Astrocyte of the cerebellum (primary cell): ENCODE measurements around the gene SHROOM4.

ENCODE experiments used
- DNase-seq: peaks from one replicate; pipeline ENCODE4 v3.0.0-alpha.2; 2011; ENCODE audit warnings: low read depth
- H3K4me3 ChIP-seq: 2 replicates; pipeline ENCODE4 v1.5.1; 2011; ENCODE audit warnings: mild to moderate bottlenecking, low read depth, low read length, moderate library complexity
- CTCF ChIP-seq: IDR thresholded peaks from 2 replicates; pipeline ENCODE4 v1.5.1; 2012; ENCODE audit warnings: low read length, low read depth, moderate library complexity, mild to moderate bottlenecking; ENCODE audit errors: missing control alignments
- in situ Hi-C: cut with HindIII; loops from 2 replicates; pipeline ENCODE4 v1.10.0; 2017; ENCODE audit warnings: low sequenced_read_pairs

SHROOM4 gene

GRCh38 chrX:50707955-50708699 is 105.9 kb downstream of the SHROOM4 start:
- in situ Hi-C loops, result no loop called here
- no peak for TF ChIP-seq CTCF
- DNase-seq, result no peak
- H3K4me3 ChIP-seq, result no peak overlapping the region

DNA sequence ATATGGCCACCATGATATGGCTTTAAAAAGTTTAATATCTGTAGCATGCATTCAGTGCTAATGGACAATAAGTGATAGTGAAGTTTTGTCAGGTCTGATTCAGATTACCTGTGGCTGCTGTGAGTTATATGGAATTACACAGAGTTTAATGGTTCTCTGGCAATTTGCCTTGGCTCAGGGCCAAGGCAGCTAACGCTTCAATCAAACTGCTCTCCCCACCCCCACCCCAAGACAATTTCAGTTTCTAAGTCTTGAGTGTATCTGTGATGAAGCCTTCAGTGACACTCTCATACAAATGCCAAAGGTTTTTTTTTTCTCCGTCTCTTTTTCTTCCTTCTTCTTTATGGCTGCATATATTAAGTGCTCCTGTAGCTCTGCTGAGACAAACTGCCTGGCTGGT is 106.6 kb downstream of the SHROOM4 start:
- no peak for DNase-seq
- in situ Hi-C loops, result no loop called here

GRCh38 chrX:50705042-50705441 is 109.0 kb downstream of the SHROOM4 start:
- no peak for DNase-seq
- in situ Hi-C loops, result no loop called here
- H3K4me3 ChIP-seq, result no peak overlapping the region
- TF ChIP-seq CTCF, result no peak

More for the DNA sequence above, 106.6 kb downstream of the SHROOM4 start:
- H3K4me3 ChIP-seq, result no peak overlapping the region
- no peak for TF ChIP-seq CTCF

GRCh38 chrX:50704360-50704759 is 109.6 kb downstream of the SHROOM4 start:
- in situ Hi-C loops, result no loop called here
- no peak for DNase-seq
- no peak for TF ChIP-seq CTCF
- no peak overlapping the region for H3K4me3 ChIP-seq

DNA sequence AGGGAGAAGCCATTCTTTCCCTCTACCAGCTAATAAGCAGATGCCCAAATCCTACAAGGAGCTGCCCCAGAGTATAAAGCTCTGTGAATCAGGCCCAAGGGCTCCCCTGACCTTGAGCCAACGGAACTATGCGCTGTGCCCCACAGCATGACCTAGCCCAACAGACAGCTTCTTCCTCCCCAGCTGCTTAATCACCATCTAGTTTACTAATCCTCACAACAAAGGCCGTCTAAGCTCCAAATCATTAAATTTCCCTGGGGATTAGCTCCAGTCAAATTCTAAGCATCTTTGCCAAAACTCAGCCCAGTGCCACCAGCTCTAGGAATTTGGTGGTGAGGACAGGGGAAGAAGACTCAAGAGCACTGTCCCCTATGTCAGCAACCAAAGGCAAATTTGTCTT is 113.1 kb downstream of the SHROOM4 start:
- DNase-seq, result no peak
- no peak overlapping the region for H3K4me3 ChIP-seq
- in situ Hi-C loops, result no loop called here
- TF ChIP-seq CTCF, result no peak

DNA sequence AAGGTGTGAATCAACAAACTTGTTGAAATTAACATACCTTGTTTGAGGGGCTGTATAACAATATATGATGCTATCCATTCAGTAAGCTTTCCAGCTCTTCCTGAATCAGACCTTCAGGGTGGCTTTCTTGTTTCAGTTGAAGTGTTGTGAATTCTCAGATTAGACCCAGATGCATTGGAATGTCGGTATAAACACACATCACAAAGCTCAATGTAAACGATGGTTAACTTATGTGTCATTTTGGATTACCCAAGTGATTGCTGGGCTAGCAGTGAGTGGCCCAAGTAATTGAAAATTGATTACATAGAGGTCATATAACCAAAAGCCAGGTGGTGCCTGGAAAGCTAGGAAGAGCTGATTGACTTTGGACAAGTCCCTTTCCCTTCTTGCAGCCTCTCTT is 115.0 kb downstream of the SHROOM4 start:
- no peak for DNase-seq
- no peak for TF ChIP-seq CTCF
- in situ Hi-C loops, result no loop called here
- H3K4me3 ChIP-seq, result no peak overlapping the region

DNA sequence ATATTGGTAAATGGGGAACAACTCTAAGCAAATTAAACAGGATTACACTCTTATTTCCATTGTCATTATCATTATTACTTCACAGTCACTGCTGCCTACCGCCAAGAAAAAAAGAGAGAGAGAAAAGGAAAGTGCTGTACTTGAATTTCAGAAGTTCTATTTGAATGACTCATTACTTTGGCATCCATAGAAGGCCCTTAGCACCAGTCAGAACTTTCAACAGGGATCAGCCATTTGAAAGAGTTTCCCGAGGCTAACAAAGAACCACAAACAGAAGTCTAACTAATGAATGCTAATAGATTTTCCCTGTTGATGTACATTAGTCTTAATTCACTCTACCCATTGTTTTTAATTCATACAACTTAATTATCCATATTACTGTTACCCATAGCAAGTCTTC is 116.3 kb downstream of the SHROOM4 start:
- TF ChIP-seq CTCF, result no peak
- peak; percentile 67 for DNase-seq
- H3K4me3 ChIP-seq, result no peak overlapping the region
- in situ Hi-C loops, result no loop called here
